ENCODE results near the gene DEDD2. TPM values are rescaled to one million over a fixed set of nuclear protein-coding genes. Genes with fewer than 3 reads are reported as not detected.

DEDD2 gene
- total RNA-seq, 1 donor from 2014 or later, result 30.2 TPM

DNA sequence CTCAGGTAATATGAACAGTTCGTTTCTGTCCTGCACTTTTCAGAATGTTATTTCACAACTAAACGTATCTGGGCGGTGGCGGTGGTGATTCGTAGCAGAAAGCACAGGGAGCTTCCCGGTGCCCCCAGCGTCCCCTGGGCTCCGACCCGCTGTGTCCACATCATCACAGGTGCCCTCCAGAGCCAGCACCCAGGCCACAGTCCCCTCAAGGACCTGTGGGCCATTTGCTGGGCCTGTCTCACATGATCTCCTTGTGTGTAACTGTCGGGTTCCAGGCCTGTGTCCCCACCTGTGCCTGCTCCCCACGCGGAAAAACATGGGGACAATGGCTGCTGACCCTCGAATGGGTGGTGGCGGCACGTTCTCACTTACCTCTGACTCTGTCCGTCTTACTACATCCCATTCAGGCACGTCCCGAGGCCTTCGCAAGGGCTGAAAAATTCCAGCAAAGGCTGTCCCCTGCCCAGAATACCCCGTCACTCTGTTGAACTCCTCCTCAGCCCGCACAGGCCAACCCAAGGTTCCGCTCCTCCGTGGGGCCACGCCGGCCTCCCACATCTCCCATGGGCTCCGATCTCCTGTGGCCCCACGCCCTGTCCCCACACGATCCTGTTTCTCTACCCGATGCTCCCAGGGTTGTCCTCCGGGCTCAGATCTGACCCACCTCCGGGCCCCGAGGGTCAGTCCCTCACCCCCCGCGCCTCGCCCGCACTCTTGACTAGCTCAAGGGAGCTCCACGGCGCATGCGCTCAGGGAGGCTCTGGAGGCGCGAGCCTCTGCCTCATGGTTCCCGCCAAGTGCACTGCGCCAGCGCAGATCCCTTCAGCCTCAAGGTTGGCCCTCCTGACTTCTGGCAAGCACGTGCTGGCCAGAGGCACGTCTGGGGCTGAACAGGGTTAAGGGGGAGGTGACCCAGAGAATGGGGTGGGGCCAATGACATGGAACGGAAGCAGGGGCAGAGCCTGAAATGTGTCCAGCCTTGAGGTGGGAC lies 21.2 kb downstream of the DEDD2 start:
- peaks cover 16 to 43% of the 10 kb centered on the region in 2 donors for H3K36me3 ChIP-seq

DNA sequence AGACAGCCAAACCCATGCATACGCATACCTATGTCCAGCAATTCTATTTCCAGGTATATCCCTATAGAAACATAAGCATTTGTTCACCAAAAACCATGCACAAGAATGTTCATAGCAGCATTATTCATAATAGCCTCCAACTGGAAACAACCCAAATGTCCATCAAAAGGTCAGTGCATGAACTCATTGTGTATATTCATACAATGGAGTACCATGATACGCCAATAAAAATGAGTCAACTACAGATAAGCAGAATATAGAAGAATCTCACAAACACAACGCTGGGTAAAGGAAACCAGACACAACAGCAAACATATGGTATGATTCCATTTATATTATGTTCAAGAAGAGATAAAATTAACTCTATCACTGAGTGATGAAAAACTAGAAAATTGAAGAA lies 23.8 kb downstream of the DEDD2 start:
- no peak overlapping the region for H3K4me3 ChIP-seq
- no peak for DNase-seq (ENCODE audit: low spot score in 2 of 2)
- peaks cover 6 to 17% of the 10 kb centered on the region in 2 donors for H3K36me3 ChIP-seq
- no peak overlapping the region for H3K27ac ChIP-seq
- TF ChIP-seq, protein P1, sequence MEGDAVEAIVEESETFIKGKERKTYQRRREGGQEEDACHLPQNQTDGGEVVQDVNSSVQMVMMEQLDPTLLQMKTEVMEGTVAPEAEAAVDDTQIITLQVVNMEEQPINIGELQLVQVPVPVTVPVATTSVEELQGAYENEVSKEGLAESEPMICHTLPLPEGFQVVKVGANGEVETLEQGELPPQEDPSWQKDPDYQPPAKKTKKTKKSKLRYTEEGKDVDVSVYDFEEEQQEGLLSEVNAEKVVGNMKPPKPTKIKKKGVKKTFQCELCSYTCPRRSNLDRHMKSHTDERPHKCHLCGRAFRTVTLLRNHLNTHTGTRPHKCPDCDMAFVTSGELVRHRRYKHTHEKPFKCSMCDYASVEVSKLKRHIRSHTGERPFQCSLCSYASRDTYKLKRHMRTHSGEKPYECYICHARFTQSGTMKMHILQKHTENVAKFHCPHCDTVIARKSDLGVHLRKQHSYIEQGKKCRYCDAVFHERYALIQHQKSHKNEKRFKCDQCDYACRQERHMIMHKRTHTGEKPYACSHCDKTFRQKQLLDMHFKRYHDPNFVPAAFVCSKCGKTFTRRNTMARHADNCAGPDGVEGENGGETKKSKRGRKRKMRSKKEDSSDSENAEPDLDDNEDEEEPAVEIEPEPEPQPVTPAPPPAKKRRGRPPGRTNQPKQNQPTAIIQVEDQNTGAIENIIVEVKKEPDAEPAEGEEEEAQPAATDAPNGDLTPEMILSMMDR (IDR thresholded peaks at IDR 0.05), result no peak
- no peaks in the 10 kb centered on the region for H3K9me3 ChIP-seq
- H3K4me1 ChIP-seq, result no peaks in the 10 kb centered on the region
- no peaks in the 10 kb centered on the region for H3K27me3 ChIP-seq
- intact Hi-C loops (cut with DNase I), result no loop called here

More for the DNA sequence above, 21.2 kb downstream of the DEDD2 start:
- TF ChIP-seq, protein P1 (IDR thresholded peaks at IDR 0.05), result no peak
- H3K4me3 ChIP-seq, result no peak overlapping the region
- H3K27me3 ChIP-seq, result no peaks in the 10 kb centered on the region
- no peaks in the 10 kb centered on the region for H3K4me1 ChIP-seq
- H3K9me3 ChIP-seq, result no peaks in the 10 kb centered on the region
- no peak overlapping the region for H3K27ac ChIP-seq
- no peak for DNase-seq (ENCODE audit: low spot score in 2 of 2)
- intact Hi-C loops (cut with DNase I), result no loop called here

DNA sequence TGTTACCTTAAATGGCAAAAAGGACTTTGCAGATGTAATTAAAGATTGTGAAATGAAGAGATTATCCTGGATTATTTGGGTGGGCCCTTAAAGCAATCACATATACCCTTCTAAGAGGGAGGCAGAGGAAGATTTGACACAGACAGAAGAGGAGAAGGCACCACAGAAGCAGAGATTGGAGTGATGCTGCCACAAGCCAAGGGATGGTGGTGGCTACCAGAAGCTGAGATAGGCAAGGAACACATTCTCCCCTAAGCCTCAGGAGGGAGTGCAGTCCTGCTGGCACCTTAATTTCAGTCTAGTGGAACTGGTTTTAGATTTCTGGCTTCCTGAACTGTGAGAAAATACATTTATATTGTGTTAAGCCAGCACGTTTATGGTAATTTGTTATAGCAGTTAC lies 24.2 kb downstream of the DEDD2 start:
- TF ChIP-seq, protein P1 (IDR thresholded peaks at IDR 0.05), result no peak
- Histone ChIP-seq H3K4me1 (no peaks in the 10 kb centered on the region), H3K27me3 (no peaks in the 10 kb centered on the region), H3K36me3 (peaks cover 2 to 13% of the 10 kb centered on the region in 2 donors), H3K27ac (no peak overlapping the region), H3K4me3 (no peak overlapping the region), H3K9me3 (no peaks in the 10 kb centered on the region)
- no peak for DNase-seq (ENCODE audit: low spot score in 2 of 2)
- intact Hi-C loops (cut with DNase I), result no loop called here

DNA sequence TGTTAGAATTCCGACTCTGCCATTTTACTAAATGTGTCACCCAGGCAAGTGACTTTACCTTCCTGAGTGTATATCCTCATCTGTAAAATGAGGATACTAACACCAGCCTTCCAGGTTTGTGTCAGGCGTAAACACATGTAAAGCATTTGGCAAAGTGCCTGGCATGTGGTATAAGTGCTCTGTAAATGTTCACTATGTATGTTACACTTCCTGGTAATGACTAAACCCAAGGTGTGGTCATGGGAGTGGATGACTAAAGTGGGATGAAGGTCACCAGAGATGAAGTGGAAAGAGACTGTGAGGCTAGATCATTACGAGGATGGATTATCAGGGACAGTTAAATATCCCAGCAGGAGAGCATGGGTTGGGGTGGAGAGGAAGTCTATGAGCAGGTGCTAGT lies 25.6 kb downstream of the DEDD2 start:
- intact Hi-C loops (cut with DNase I), result no loop called here
- DNase-seq (ENCODE audit: low spot score in 2 of 2), result no peak
- TF ChIP-seq, protein P1 (IDR thresholded peaks at IDR 0.05), result no peak
- H3K4me1 ChIP-seq, result no peaks in the 10 kb centered on the region
- no peaks in the 10 kb centered on the region for H3K27me3 ChIP-seq
- no peak overlapping the region for H3K4me3 ChIP-seq
- H3K9me3 ChIP-seq, result no peaks in the 10 kb centered on the region
- H3K27ac ChIP-seq, result no peak overlapping the region
- H3K36me3 ChIP-seq, result peaks cover 0 to 5% of the 10 kb centered on the region in 2 donors

DNA sequence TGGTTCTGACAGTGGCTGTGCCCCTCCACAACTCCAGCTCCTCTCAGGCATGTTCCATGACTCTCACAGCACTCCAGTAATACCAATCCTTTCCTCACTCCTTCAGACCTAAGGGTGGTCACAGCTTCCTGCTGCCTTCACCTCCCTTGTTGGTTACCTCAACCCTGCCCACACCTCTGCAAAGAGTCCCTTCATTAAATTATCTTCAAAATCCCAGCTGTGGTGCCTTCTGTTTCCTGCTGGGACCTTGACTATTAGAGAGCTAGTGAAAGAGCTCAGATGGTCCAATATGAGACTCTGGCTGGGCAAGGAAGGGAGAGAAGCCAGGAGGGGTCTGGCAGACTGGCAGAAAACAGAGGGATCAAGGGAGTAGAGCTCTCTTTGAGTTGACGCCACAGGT lies 26.1 kb downstream of the DEDD2 start:
- intact Hi-C loops (cut with DNase I), result no loop called here
- Histone ChIP-seq H3K27ac (no peak overlapping the region), H3K4me1 (no peaks in the 10 kb centered on the region), H3K4me3 (no peak overlapping the region), H3K36me3 (peaks cover 0 to 4% of the 10 kb centered on the region in 2 donors), H3K27me3 (no peaks in the 10 kb centered on the region), H3K9me3 (no peaks in the 10 kb centered on the region)
- DNase-seq (ENCODE audit: low spot score in 2 of 2), result no peak
- TF ChIP-seq, protein P1 (IDR thresholded peaks at IDR 0.05), result no peak

Data from ascending aorta (tissue), 2 donors.